Measurements from ENCODE around the gene BAX. TPM values are rescaled to one million over a fixed set of nuclear protein-coding genes. Genes with fewer than 3 reads are reported as not detected.

Gene BAX
- polyA plus RNA-seq, 1 donor (not counting 4 experiments of a cell fraction or from before 2014, with no cell fraction given): 113 TPM

- DNase-seq (ENCODE audit: low read depth, low spot score): no peak
- peak overlapping the region; percentile 37 for H3K4me2 ChIP-seq (ENCODE audit: control insufficient read depth, extremely low read depth, insufficient read depth, low read depth, low read length)
- peaks cover 0 to 4% of the 10 kb centered on the region in 2 experiments for H3K36me3 ChIP-seq (ENCODE audit: control insufficient read depth in 2 of 2, extremely low read depth in 1 of 2, insufficient read depth in 2 of 2, low read length in 2 of 2)
- H3K27ac ChIP-seq (ENCODE audit: control insufficient read depth, insufficient read depth, low read length): peak overlapping the region; percentile 58
- peaks cover 7% of the 10 kb centered on the region for H3K79me2 ChIP-seq (ENCODE audit: control insufficient read depth, insufficient read depth, low read length)
- peaks cover 4% of the 10 kb centered on the region for H3K9me1 ChIP-seq (ENCODE audit: control insufficient read depth, extremely low read depth, insufficient read depth, low read length)
- H3K9ac ChIP-seq (ENCODE audit: control insufficient read depth, extremely low read depth, insufficient read depth, low read length): peak overlapping the region; percentile 28
- H2AFZ ChIP-seq (ENCODE audit: control insufficient read depth, low read length): no peak overlapping the region
- dilution Hi-C loops (cut with MboI; ENCODE audit: extremely low pct_ligation_motif_present, low sequenced_read_pairs): no loop called here
- TF ChIP-seq CTCF (optimal IDR thresholded peaks at IDR 0.05 in 1 of 3, IDR thresholded peaks at IDR 0.05 in 1 of 3, conservative IDR thresholded peaks at IDR 0.05 in 1 of 3; ENCODE audit: extremely low read depth in 1 of 3, insufficient read depth in 2 of 3, low read length in 3 of 3) (no peak), EZH2 (IDR thresholded peaks at IDR 0.05; ENCODE audit: low read length) (no peak)
- peaks cover 32% of the 10 kb centered on the region for H3K4me1 ChIP-seq (ENCODE audit: control insufficient read depth, extremely low read depth, insufficient read depth, low read length)
- no peaks in the 10 kb centered on the region for H3K27me3 ChIP-seq (ENCODE audit: control insufficient read depth, extremely low read depth, insufficient read depth, low read length)
- peaks cover 6% of the 10 kb centered on the region for H4K20me1 ChIP-seq (ENCODE audit: control insufficient read depth, extremely low read depth, insufficient read depth, low read length)
- FAIRE-seq: no peak
- no peaks in the 10 kb centered on the region for H3K9me3 ChIP-seq (ENCODE audit: control insufficient read depth, low read depth, low read length)
- no peak overlapping the region for H3K4me3 ChIP-seq (ENCODE audit: control insufficient read depth in 2 of 3, extremely low read depth in 1 of 3, insufficient read depth in 2 of 3, low read depth in 1 of 3, low read length in 3 of 3)
Observed at GRCh38 chr19:48962029-48962848, 7.6 kb downstream of the BAX start.

GRCh38 chr19:48962849-48963165 is 8.1 kb downstream of the BAX start:
- Histone ChIP-seq H3K4me1 (ENCODE audit: control insufficient read depth, extremely low read depth, insufficient read depth, low read length) (peaks cover 32% of the 10 kb centered on the region), H3K9me1 (ENCODE audit: control insufficient read depth, extremely low read depth, insufficient read depth, low read length) (peaks cover 4% of the 10 kb centered on the region), H3K27me3 (ENCODE audit: control insufficient read depth, extremely low read depth, insufficient read depth, low read length) (no peaks in the 10 kb centered on the region), H3K27ac (ENCODE audit: control insufficient read depth, insufficient read depth, low read length) (peak overlapping the region; percentile 58), H3K4me2 (ENCODE audit: control insufficient read depth, extremely low read depth, insufficient read depth, low read depth, low read length) (no peak overlapping the region), H3K79me2 (ENCODE audit: control insufficient read depth, insufficient read depth, low read length) (peaks cover 7% of the 10 kb centered on the region), H3K36me3 (ENCODE audit: control insufficient read depth in 2 of 2, extremely low read depth in 1 of 2, insufficient read depth in 2 of 2, low read length in 2 of 2) (peaks cover 0 to 4% of the 10 kb centered on the region in 2 experiments), H3K9me3 (ENCODE audit: control insufficient read depth, low read depth, low read length) (no peaks in the 10 kb centered on the region), H2AFZ (ENCODE audit: control insufficient read depth, low read length) (no peak overlapping the region), H3K9ac (ENCODE audit: control insufficient read depth, extremely low read depth, insufficient read depth, low read length) (peak overlapping the region; percentile 28), H4K20me1 (ENCODE audit: control insufficient read depth, extremely low read depth, insufficient read depth, low read length) (peaks cover 6% of the 10 kb centered on the region), H3K4me3 (ENCODE audit: control insufficient read depth in 2 of 3, extremely low read depth in 1 of 3, insufficient read depth in 2 of 3, low read depth in 1 of 3, low read length in 3 of 3) (no peak overlapping the region)
- no peak for DNase-seq (ENCODE audit: low read depth, low spot score)
- dilution Hi-C loops (cut with MboI; ENCODE audit: extremely low pct_ligation_motif_present, low sequenced_read_pairs): no loop called here
- TF ChIP-seq EZH2 (IDR thresholded peaks at IDR 0.05; ENCODE audit: low read length) (no peak), CTCF (optimal IDR thresholded peaks at IDR 0.05 in 1 of 3, IDR thresholded peaks at IDR 0.05 in 1 of 3, conservative IDR thresholded peaks at IDR 0.05 in 1 of 3; ENCODE audit: extremely low read depth in 1 of 3, insufficient read depth in 2 of 3, low read length in 3 of 3) (no peak)
- FAIRE-seq: no peak

Measured in keratinocyte (primary cell).